Adrenal gland (tissue), 12 donors: Measurements from ENCODE around the gene SOAT2. TPM values are rescaled to one million over a fixed set of nuclear protein-coding genes. Genes with fewer than 3 reads are reported as not detected.

ENCODE experiments used
- DNase-seq, 7 donors: peaks; one replicate each; pipeline ENCODE4 v3.0.0-alpha.2; 2019 to 2020
- H3K27ac ChIP-seq, 5 donors: fragments of 200-600 bp; sonication (generic) in 4 of 5; 1 replicate in 3 of 5; 2 replicates in 2 of 5; pipeline versions ENCODE4 v1.5.1 to v1.8.0; 2016 to 2020; ENCODE audit warnings: mild to moderate bottlenecking in 1 of 5
- H3K27me3 ChIP-seq: fragments of 200-600 bp; 2 replicates; pipeline ENCODE4 v1.8.0; 2021
- H3K36me3 ChIP-seq, 2 donors: fragments of 200-600 bp; replicated peaks in 1 of 2; 1 replicate in 1 of 2; 2 replicates in 1 of 2; pipeline versions ENCODE4 v1.5.1 to v1.8.0; 2018 to 2022
- H3K4me1 ChIP-seq, 2 donors: fragments of 200-600 bp; replicated peaks in 1 of 2; 1 replicate in 1 of 2; 2 replicates in 1 of 2; pipeline versions ENCODE4 v1.5.1 to v1.8.0; 2018 to 2021
- H3K4me3 ChIP-seq, 4 donors: fragments of 200-600 bp; sonication (generic) in 3 of 4; one replicate each; pipeline ENCODE4 v1.5.1; 2016 to 2018
- H3K9me3 ChIP-seq, 3 donors: fragments of 200-600 bp; sonication (generic) in 1 of 3; replicated peaks in 1 of 3; 1 replicate in 2 of 3; 2 replicates in 1 of 3; pipeline versions ENCODE4 v1.5.1 to v1.8.0; 2016 to 2021
- CTCF ChIP-seq, 6 experiments: fragments of 450-650 bp in 4 of 6; fragments of 200-600 bp in 2 of 6; sonication (generic) in 1 of 6; IDR thresholded peaks; 1 replicate in 5 of 6; 2 replicates in 1 of 6; pipeline versions ENCODE4 v1.5.1 to v1.8.0; 2016 to 2021; ENCODE audit warnings: antibody characterized with exemption in 6 of 6, mild to moderate bottlenecking in 2 of 6, moderate library complexity in 1 of 6
- POLR2A ChIP-seq, 2 donors: fragments of 450-650 bp; IDR thresholded peaks; one replicate each; pipeline ENCODE4 v1.6.1; 2017; ENCODE audit warnings: antibody characterized with exemption in 2 of 2, mild to moderate bottlenecking in 2 of 2, moderate library complexity in 1 of 2
- WGBS, 4 donors: extraction: QIAGEN DNeasy Blood & Tissue Kit in 2 of 4; methylation state at CpG; one replicate each; pipeline versions ENCODE4 v1.1.5 to v1.1.7; 2013 to 2017; 5-methylcytosine and 5-hydroxymethylcytosine counted together
- intact Hi-C, 2 donors: fragments of 100-400 bp; cut with DNase I; formaldehyde crosslinking; loops; one replicate each; pipeline versions ENCODE4 v1.14.1 to v1.15.0; 2022 to 2023
- polyA plus RNA-seq, 3 donors: library from polyadenylated mRNA; stranded (reverse); fragments of 200-250 nt in 2 of 3; fragments of 350-450 nt in 1 of 3; fragmentation: Illumina TruSeq in 1 of 3; extraction: RNeasy Lipid Tissue Mini Kit (QIAGEN cat#74804) in 1 of 3; gene quantifications; one replicate each; pipeline ENCODE4 v1.2.3, GENCODE V29; 2013 to 2014
- total RNA-seq, 9 donors: library from RNA; depleted of rRNA in 4 of 9; stranded (reverse); fragments of >200 nt in 4 of 9; fragments of 120-200 nt in 1 of 9; fragmentation: NEBNext Ultra II Directional in 1 of 9; extraction: Animal tissue kit (Norgen Biotek cat#: 25700) in 1 of 9; gene quantifications; one replicate each; pipeline versions ENCODE4 v1.1.0 to v1.2.4, GENCODE V29; 2013 to 2023
- donor health status: healthy with polysubstance abuse.
- donor health status: Bipolar disorder and iron deficiency.
- donor health status: DM: yes; HTN: yes; CAD: no.
- donor health status: DM: no; HTN: no; CAD: no.
- donor health status: DM: no; HTN: no; CAD: no.
- donor health status: DM: yes; HTN: yes; CAD: no.

Gene SOAT2
- total and polyA plus RNA-seq, 12 donors: 0.34 to 0.79 (median 0.48) TPM; not detected in 9

GRCh38 chr12:53128780-53129569, 25.7 kb downstream of the SOAT2 start:
- intact Hi-C loops: no loop called here
- WGBS, 4 donors: 76 to 80% (median 78%) methylated on average over 10 of the region's 10 CpGs
- Histone ChIP-seq H3K36me3 (no peaks in the 10 kb centered on the region), H3K27me3 (no peaks in the 10 kb centered on the region), H3K9me3 (no peaks in the 10 kb centered on the region), H3K27ac (no peak overlapping the region), H3K4me1 (no peaks in the 10 kb centered on the region), H3K4me3 (no peak overlapping the region)
- no peak for DNase-seq
- TF ChIP-seq CTCF (IDR thresholded peaks at IDR 0.05) (no peak), POLR2A (IDR thresholded peaks at IDR 0.05) (no peak)

- DNase-seq: peak in 1 of 7 donors; percentile 0
- intact Hi-C loops: no loop called here
- Histone ChIP-seq H3K9me3 (no peaks in the 10 kb centered on the region), H3K27ac (no peak overlapping the region), H3K4me3 (no peak overlapping the region), H3K36me3 (no peaks in the 10 kb centered on the region), H3K4me1 (no peaks in the 10 kb centered on the region), H3K27me3 (no peaks in the 10 kb centered on the region)
- WGBS, 4 donors: 79 to 88% (median 85%) methylated on average over 2 of the region's 2 CpGs
- TF ChIP-seq CTCF (IDR thresholded peaks at IDR 0.05): no peak
- TF ChIP-seq POLR2A (IDR thresholded peaks at IDR 0.05): no peak
Observed at GRCh38 chr12:53131844-53132243, 28.6 kb downstream of the SOAT2 start.

- Histone ChIP-seq H3K4me1 (no peaks in the 10 kb centered on the region), H3K27me3 (no peaks in the 10 kb centered on the region), H3K27ac (no peak overlapping the region), H3K9me3 (no peaks in the 10 kb centered on the region), H3K4me3 (no peak overlapping the region), H3K36me3 (no peaks in the 10 kb centered on the region)
- 83 to 93% (median 91%) methylated on average over 3 of the region's 3 CpGs for WGBS, 4 donors
- TF ChIP-seq POLR2A (IDR thresholded peaks at IDR 0.05) (no peak), CTCF (IDR thresholded peaks at IDR 0.05) (no peak)
- no peak for DNase-seq
- intact Hi-C loops: no loop called here
Observed at GRCh38 chr12:53133722-53134121, 30.4 kb downstream of the SOAT2 start.

GRCh38 chr12:53143355-53143754, 40.1 kb downstream of the SOAT2 start:
- Histone ChIP-seq H3K27ac (no peak overlapping the region), H3K36me3 (no peaks in the 10 kb centered on the region), H3K9me3 (no peaks in the 10 kb centered on the region), H3K4me3 (no peak overlapping the region), H3K27me3 (no peaks in the 10 kb centered on the region), H3K4me1 (no peaks in the 10 kb centered on the region)
- no peak for DNase-seq
- intact Hi-C loops: no loop called here
- 91 to 95% (median 93%) methylated on average over 4 of the region's 4 CpGs for WGBS, 4 donors
- TF ChIP-seq POLR2A (IDR thresholded peaks at IDR 0.05) (no peak), CTCF (IDR thresholded peaks at IDR 0.05) (no peak)
